Endometrium (tissue), 2 donors: ENCODE measurements around the gene HEBP1.

Experiments
- FAIRE-seq: peaks from 2 replicates; lab custom pipeline; 2012; peaks lifted over from hg19 to GRCh38; lab: Jason Lieb, UNC
- donor health status: control.
- donor health status: control.

HEBP1 gene

DNA sequence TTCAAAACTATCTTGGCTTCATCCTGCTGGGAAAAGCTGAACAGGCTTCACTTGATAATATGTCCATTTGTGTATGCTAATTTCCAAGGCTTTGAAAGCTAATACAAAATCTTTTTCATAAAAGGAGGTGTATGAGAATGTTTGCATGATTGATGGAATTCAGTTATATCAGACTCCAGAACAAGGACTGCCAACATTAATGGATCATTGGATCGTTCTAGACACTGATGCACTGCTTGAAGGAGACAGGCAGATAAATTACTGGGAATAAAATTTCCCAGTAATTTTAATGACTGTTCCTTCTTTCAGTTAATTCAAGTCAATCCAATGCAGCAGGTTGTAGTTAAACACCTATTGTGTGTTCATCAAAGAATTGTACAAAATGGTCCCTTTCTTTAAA is 48.6 kb downstream of the HEBP1 start:
- FAIRE-seq, result no peak

DNA sequence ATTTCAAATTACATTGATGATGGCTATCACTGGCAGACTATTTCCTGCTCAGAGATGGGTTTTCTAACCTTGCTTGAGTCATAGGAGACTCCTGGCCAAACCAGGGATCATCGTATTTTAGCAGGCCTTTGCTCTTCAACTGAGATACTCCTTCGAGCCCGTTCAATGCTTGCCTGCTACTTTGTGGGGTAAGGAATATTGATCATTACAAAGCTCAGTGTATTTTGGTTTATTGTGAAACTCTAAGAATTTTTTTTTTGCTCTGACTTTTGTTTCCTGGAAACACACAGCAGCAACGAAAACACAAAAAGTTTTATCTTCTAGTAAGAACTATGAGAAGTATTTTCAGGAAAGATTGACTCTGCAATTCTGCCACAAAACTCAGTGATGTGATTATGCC is 52.2 kb downstream of the HEBP1 start:
- FAIRE-seq, result no peak

DNA sequence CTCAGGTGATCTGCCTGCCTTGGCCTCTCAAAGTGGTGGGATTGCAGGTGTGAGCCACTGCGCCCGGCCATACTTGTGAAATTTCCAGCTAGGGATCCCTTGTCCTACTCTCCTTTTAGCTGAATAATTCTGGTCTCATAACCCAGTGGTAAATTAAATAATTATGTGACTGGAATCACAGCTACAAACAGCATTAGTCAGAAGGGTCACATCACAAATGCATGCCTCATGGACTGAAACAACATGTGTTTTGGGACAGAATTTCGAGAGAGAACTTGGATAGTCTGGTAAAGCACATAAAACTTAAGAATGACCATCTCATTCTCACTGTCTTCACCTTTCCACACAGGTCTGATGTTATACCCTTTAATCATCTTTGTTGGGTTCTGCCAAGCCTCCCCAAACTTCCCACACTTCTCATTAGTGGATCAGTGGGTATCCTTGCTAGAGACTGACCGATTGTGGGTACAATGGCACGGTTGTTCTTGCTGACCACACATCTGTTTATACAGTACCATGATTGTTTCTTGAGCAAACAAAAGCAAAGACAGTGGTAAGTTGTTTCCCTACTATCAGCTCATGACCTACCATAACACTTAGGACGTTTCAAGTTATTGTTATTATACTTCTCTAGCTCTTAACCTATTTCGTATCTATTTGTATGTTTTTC is 53.2 kb downstream of the HEBP1 start:
- FAIRE-seq, result no peak

DNA sequence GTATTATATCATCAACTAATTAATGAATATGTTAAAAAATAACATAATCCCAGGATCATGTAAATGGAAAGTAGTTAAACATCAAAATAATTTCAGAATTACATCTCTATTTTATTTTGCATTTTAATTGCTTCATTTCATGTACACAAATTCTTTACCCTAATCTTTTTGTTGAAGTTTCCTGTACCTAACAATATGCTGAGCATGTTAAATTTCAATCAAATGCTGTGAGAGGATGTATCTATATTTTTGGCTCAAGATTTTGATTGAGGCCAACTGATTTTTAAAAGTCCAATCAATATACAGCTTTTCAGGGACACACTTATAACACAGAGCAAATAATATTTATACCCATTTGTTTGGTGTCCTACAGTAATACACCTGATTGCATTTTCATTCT is 54.5 kb downstream of the HEBP1 start:
- no peak for FAIRE-seq

DNA sequence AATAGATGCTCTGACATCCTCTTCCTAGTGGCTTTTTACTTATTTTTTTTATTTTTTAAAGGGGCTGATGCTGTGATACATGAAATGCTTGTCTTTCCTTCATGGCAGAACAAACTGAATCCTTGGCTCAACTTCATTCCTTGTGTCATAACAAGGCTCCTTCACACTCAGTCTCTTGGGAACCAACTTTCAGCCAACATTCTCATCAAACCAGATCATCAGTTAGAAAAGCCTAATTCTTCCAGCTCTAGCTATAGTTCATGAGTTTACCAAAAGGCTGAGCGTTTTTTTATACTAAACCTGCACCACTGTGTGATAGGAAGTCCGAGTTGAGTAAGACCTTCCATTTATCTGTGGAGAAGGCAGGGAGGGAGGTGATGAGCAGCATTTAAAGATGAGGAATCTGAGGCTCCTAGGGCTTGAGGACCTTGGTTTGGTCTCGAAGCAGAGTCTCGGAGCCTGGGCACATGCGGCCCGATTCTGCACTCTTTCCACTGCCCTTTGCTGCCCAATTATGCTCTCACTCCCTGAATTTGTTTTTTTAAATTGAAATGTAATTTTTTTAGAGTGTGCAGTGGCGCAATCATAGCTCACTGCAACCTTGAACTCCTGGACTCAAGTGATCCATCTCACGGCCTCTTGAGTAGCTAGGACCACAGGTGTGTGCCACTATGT is 56.3 kb downstream of the HEBP1 start:
- FAIRE-seq, result no peak

DNA sequence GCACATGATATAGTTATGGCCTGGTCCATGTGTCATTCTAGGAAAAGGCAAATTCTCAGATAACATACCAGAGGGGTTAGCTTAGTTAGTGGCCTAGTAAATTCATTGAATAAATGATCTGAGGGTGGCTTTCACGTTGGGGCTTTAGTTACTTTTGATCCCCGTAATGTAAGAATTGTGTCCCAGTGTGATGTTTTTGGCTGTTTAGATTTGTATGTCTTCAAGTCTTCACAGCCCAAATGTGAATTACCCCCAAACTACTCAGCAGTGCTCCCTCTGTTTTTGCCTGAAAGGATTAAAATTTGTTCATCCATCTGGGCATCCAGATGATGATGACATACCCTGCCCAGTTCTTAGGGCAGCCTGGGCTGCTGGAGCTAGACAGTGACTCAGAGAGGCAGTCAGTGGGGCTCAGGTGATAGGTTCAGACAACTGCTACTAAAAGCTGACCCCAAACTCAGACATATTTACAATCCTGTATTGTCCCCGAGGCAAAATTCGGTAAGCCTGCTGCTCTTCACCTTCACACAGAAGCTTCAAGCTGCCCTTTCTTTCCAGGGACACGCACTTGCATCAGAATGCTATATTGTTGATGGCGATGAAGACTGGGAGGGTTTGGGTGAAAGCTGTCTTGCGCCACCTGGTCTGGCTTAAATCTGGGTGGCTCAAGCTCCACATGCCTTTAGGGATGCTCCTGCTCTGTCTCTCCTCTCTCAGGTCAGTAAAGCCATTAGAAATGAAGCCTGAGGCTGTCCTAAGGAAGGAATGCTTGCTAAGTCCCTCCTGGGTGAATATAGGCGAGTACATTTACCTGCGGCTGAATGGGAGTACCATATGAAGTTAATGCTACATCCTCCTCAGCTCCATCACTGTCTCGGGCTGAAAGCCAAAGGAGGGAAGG is 58.4 kb downstream of the HEBP1 start:
- no peak for FAIRE-seq

DNA sequence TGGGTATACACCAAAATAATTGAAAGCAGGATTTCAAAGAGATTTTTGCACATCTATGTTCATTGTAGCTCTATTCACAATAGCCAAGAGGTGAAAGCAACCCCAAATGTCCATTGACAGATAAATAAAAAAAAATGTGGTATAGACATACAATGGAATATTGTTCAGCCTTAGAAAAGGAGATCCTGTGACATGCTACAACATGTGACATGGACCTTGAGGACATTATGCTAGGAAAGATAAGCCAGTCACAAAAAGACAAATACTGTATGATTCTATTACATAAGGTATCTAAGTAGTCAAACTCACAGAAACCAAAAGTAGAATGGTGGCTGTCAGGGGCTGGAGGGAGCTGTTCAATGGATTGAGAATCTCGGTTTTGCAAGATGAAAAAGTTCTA is 60.2 kb downstream of the HEBP1 start:
- FAIRE-seq, result no peak

DNA sequence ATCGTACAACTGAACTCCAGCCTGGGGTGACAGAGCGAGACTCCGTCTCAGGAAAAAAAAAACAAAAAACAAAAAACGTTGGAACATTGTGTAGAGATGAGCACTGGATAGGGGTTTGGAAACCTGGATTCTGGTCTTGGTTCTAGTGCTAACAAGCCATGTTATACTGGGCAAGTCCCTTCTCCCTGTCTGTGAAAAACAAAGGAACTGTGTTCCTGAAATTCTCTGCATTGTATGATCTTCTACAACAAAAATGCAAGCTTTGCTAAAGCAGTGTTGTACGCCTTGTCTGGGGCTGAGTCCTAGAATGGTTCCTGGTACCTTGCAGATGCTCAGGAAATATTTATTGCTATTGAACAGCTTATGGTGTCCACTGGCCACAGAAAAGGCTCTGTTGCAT is 61.5 kb downstream of the HEBP1 start:
- no peak for FAIRE-seq

DNA sequence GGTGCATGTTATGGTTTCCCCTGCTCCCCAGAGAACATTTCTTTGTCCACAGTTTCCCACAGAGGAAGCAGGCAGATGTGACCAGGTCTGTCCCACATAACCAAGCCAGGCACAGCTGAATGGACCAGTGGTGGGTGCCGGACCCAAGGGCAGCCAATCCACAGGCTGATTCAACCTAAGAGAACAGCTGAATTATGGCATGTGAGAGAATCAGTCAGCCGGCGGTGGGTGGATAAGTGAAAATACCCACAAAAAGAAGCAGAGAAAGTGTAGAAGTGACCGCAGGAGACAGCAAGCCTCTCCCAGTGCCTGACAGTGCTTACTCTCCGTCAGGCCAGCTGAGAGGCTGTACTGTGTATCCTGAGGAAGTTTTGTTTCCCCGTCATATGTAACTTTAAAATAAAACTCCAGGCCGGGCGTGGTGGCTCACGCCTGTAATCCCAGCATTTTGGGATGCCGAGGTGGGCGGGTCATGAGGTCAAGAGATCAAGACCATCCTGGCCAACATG is 63.0 kb downstream of the HEBP1 start:
- no peak for FAIRE-seq

DNA sequence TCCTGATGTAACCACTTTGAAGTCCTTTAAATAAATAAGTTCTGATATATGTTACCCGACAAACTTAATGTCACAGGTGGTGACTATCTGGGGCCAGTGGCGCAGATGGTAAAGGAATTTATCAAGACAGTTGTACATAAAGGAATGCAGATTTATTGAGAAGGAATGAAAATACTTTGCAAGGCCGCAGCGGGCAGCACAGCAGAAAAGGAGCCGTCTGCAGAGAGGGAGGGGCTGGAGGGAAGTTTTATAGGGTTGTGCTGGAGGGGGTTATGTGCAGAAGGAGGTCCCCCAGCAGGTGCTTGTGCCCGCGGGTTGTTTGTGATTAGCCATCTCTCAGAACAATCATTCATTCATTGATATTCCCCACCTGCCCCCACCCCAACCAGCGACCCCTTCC is 65.5 kb downstream of the HEBP1 start:
- FAIRE-seq, result no peak

DNA sequence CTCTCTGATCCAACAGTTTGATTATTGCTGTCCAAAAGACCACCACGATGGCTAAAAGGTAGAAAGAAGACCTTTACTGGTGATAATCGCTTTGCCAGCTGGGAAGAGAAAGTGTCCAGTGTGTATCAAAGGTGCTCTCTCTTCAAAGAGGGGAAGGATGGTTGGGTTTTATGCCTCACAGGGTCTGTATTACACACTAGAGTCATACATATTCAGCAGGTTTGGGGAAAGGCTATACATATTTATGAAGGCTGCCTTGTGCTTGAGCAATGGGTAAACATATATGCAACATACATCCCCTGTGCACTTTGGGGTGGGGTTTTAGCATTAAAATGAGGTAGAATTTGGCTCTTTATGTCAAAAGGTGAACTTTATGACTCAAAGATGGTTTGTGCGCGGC is 66.3 kb downstream of the HEBP1 start:
- no peak for FAIRE-seq

DNA sequence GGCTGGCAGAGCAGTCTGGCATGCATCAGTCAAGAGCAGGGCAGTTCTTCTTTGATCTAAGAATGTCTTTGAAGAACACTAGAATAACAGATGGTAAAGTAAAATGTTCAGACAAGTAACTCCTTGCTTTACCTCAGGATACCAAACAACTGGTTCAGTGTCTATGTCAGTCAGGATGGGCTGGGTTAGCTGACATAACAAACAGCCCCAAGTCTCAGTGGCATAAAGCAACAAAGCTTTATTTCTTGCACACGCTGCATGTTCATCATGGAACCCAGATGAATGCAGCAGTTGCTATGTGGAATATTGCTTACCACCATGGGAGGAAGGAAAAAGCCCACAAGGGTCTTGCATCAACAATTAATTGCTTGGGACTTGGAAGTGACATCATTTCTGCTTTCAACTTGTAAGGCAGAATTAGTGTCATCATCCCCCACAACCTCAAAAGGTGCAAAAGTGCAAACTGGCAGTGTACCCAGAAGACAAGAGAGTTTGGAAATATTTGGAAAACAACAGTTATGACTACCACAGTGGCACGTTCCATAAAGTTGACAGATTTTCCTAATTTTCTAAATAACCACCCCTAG is 69.3 kb downstream of the HEBP1 start:
- no peak for FAIRE-seq

DNA sequence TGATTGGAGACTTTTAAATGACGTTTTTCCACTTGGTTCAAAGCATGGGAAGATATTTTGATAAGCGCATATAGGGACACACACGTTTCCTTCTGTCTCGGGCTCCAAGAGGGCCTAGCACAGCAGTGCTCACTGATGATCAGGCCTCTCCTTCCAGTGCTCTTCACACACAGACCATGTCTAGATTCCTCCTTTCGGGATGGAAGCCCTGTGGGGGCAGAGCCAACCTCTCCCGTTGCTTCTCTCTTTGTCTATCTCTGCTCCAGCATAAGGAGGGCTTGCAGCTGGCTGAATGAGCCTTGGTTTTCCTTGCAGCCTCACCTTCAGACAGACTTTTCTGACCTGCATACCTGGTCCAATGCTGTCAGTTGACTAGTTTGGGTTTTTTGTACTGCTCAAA is 70.4 kb downstream of the HEBP1 start:
- no peak for FAIRE-seq

DNA sequence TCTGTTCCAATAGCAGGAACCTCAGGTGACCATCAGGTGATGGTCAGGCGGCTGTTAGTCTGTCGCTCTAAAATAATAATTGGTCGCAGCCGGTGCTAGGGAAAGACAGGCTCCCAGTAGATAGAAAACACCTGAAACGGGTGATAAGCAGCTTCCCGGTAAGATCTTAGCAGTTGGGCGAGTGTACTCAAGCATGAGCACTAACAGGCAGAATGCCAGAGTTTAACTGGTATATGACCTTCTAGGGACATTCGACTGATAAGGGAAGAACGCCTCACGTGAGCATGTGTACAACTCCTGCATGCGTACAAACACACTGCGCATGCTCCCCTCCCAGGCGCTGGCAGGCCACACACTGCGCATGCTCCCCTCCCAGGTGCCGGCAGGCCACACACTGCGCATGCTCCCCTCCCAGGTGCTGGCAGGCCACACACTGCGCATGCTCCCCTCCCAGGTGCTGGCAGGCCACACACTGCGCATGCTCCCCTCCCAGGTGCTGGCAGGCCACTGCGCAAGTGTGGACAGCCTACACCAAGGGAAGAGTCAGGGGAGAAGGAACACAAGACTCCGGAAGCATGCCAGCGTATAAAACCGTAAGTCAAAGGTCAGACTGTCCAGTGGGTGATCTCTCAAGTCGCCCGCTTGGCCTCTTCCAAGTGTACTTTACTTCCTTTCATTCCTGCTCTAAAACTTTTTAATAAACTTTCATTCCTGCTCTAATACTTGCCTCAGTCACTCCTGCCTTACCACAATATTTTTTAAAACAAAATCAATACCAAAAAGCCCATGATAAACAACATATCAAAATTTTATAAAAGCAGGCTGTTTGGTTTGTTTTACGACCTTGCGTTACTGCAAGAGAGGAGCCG is 72.6 kb downstream of the HEBP1 start:
- no peak for FAIRE-seq

DNA sequence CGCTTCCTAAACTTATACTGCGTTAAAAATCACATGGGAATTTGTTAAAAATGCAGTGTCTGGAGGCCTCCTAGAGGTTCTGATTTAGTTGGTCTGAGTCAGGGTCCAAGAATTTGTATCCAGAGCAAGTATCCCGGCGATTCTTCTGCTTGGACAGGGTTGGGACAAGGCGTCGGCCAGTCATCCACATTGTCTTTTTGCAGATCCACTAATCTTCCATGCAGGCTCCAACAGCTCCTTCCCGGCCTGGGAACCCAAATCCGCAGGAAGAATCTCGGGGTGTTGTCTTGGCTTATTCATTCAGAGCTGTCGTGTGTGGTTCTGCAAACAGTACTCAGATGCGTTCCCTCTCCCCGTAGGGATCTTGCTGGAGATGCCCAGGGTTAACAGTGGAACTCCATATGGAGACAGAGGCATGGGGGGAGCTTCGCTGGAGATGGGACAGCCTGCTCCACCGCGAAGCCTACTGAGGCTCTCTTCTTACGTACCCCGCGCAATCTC is 73.4 kb downstream of the HEBP1 start:
- FAIRE-seq, result no peak

DNA sequence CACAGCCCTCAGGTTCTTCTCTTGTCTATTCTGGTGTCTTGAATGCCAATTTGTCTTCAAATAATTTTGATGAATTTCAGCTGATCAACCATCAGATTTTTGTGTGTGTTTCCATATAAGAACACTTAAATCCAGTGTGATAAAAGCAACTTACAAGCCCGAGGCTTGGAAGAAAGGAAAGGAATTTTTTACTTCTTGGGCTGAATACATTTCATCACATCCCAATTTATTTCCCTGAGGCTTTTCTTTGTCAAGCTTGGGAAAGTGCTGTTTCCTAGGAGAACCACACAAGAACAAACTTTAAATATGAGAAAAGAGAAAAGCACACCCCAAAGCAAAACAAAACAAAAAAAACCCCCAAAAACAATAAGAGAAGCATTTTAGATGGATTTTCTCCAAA is 74.7 kb downstream of the HEBP1 start:
- FAIRE-seq, result no peak
